PC-3 (cell line): ENCODE data around the gene AIM2. TPM values are rescaled to one million over a fixed set of nuclear protein-coding genes. Genes with fewer than 3 reads are reported as not detected.

Experiments used
- ATAC-seq: fragments of 200-7000 bp; cut with Tn5 transposase; 2 replicates; pipeline ENCODE4 v1.9.1; 2020; ENCODE audit warnings: mild to moderate bottlenecking, moderate library complexity
- BruUV-seq: library from RNA; stranded (reverse); fragments of 400-500 nt; replicated peaks from 2 replicates; lab custom pipeline; 2021; lab: Mats Ljungman, UMichigan
- CTCF ChIA-PET: fragments of 300-600 bp; sonication (Branson Sonifier 250); formaldehyde crosslinking; loops from one replicate; lab custom pipeline; 2022; ENCODE audit warnings: antibody characterized with exemption; lab: Charles Lee
- POLR2A ChIA-PET: fragments of 300-600 bp; sonication (Branson Sonifier 250); formaldehyde crosslinking; loops from one replicate; lab custom pipeline; 2022; ENCODE audit warnings: antibody characterized with exemption; ENCODE audit not compliant: unreplicated experiment; lab: Charles Lee
- DNase-seq: peaks from one replicate; pipeline ENCODE4 v3.0.0-alpha.2; 2015
- H2AFZ ChIP-seq: fragments of 300-600 bp; sonication (generic); 2 replicates; pipeline ENCODE4 v1.6.0; 2016; ENCODE audit warnings: antibody characterized with exemption, low read length
- H3F3A ChIP-seq: fragments of 300-600 bp; sonication (generic); one replicate; pipeline ENCODE4 v1.6.0; 2017; ENCODE audit warnings: antibody characterized with exemption, low read length, control low read depth, mild to moderate bottlenecking; ENCODE audit not compliant: unreplicated experiment
- H3K27ac ChIP-seq: fragments of 300-600 bp; sonication (generic); 2 replicates; pipeline ENCODE4 v1.5.1; 2016; ENCODE audit warnings: mild to moderate bottlenecking, low read length
- H3K27me3 ChIP-seq: fragments of 300-600 bp; sonication (generic); 2 replicates; pipeline ENCODE4 v1.6.1; 2016; ENCODE audit warnings: low read length, mixed read lengths
- H3K36me3 ChIP-seq: fragments of 300-600 bp; sonication (generic); 2 replicates; pipeline ENCODE4 v1.6.1; 2016; ENCODE audit warnings: low read depth, mixed run types, low read length, mixed read lengths
- H3K4me1 ChIP-seq: fragments of 300-600 bp; sonication (generic); 2 replicates; pipeline ENCODE4 v1.5.1; 2016; ENCODE audit warnings: low read length; ENCODE audit not compliant: insufficient read depth
- H3K4me2 ChIP-seq: fragments of 300-600 bp; sonication (generic); 2 replicates; pipeline ENCODE4 v1.6.0; 2016; ENCODE audit warnings: low read length
- H3K4me3 ChIP-seq: fragments of 300-600 bp; sonication (generic); 2 replicates; pipeline ENCODE4 v1.5.1; 2016; ENCODE audit warnings: mild to moderate bottlenecking, low read length, mixed read lengths
- H3K79me2 ChIP-seq: fragments of 300-600 bp; sonication (generic); 2 replicates; pipeline ENCODE4 v1.6.1; 2017; ENCODE audit warnings: low read length, mixed read lengths
- H3K9ac ChIP-seq: fragments of 300-600 bp; sonication (generic); 2 replicates; pipeline ENCODE4 v1.6.0; 2016; ENCODE audit warnings: mild to moderate bottlenecking, low read length
- H3K9me2 ChIP-seq: fragments of 300-600 bp; sonication (generic); replicated peaks from 2 replicates; pipeline ENCODE4 v1.6.1; 2016; ENCODE audit warnings: mixed run types, low read length, mixed read lengths
- H3K9me3 ChIP-seq: fragments of 300-600 bp; sonication (generic); 2 replicates; pipeline ENCODE4 v1.6.1; 2016; ENCODE audit warnings: low read length, mixed read lengths
- H4K20me1 ChIP-seq: fragments of 300-600 bp; sonication (generic); 2 replicates; pipeline ENCODE4 v1.6.1; 2016; ENCODE audit warnings: low read length, mixed read lengths
- EZH2 ChIP-seq: fragments of 300-600 bp; sonication (generic); IDR thresholded peaks from one replicate; pipeline ENCODE4 v1.6.1; 2017; ENCODE audit warnings: antibody characterized with exemption, mild to moderate bottlenecking, low read length; ENCODE audit not compliant: unreplicated experiment
- EZH2phosphoT487 ChIP-seq: fragments of 300-600 bp; sonication (generic); IDR thresholded peaks from 2 replicates; pipeline ENCODE4 v1.6.1; 2018; ENCODE audit warnings: mild to moderate bottlenecking, antibody characterized with exemption, low read length, borderline replicate concordance
- intact Hi-C: fragments of 100-400 bp; cut with micrococcal nuclease; formaldehyde crosslinking; loops from 2 replicates; pipeline ENCODE4 v1.9.0; 2023
- total RNA-seq: library from RNA; depleted of rRNA; stranded (reverse); fragments of >200 nt; gene quantifications from 2 replicates; pipeline ENCODE4 v1.2.3, GENCODE V29; 2014; rRNA removed
- TF ChIP-seq, protein P1 (sequence below): fragments of 300-600 bp; sonication (generic); conservative IDR thresholded peaks from 2 replicates; pipeline ENCODE4 v1.5.1; 2017; ENCODE audit warnings: antibody characterized with exemption, low read depth, mild to moderate bottlenecking, low read length

AIM2 gene
- total RNA-seq, 1 experiment from 2014 or later = not detected

DNA sequence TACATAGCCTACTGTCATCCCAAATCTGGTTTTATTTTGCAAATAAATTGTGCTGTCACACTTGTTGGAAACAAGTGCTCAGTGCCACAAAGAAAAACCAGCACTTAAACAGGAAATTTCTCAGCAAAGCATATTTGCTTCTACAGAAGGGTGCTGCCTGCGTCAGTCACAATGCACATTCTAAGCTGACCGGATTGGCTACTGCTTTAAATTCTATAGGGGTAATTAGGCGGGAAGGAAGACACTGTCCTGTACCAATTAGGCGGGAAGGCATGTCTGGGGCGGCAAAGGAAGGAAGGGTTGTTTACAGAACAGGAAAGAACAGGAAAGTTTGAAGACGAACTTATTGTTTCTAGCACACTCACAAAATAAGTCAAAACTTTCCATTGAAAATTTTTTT lies 64.1 kb downstream of the AIM2 start:
- Histone ChIP-seq H3K4me1 (0 out of 2 replicates have a peak, but pooled peaks cover 3% of the 10 kb centered on the region), H3K27ac (no peak overlapping the region), H3K4me2 (no peak overlapping the region), H3K9me2 (no peaks in the 10 kb centered on the region), H3K9ac (no peak overlapping the region), H2AFZ (no peak overlapping the region), H3F3A (no peaks in the 10 kb centered on the region), H4K20me1 (no peaks in the 10 kb centered on the region), H3K4me3 (no peak overlapping the region), H3K27me3 (no peaks in the 10 kb centered on the region), H3K9me3 (no peaks in the 10 kb centered on the region), H3K79me2 (no peaks in the 10 kb centered on the region), H3K36me3 (no peaks in the 10 kb centered on the region)
- ChIA-PET CTCF (no interaction called here), POLR2A (no interaction called here)
- TF ChIP-seq EZH2 = no peak
- TF ChIP-seq EZH2phosphoT487 = no peak
- TF ChIP-seq, protein P1, sequence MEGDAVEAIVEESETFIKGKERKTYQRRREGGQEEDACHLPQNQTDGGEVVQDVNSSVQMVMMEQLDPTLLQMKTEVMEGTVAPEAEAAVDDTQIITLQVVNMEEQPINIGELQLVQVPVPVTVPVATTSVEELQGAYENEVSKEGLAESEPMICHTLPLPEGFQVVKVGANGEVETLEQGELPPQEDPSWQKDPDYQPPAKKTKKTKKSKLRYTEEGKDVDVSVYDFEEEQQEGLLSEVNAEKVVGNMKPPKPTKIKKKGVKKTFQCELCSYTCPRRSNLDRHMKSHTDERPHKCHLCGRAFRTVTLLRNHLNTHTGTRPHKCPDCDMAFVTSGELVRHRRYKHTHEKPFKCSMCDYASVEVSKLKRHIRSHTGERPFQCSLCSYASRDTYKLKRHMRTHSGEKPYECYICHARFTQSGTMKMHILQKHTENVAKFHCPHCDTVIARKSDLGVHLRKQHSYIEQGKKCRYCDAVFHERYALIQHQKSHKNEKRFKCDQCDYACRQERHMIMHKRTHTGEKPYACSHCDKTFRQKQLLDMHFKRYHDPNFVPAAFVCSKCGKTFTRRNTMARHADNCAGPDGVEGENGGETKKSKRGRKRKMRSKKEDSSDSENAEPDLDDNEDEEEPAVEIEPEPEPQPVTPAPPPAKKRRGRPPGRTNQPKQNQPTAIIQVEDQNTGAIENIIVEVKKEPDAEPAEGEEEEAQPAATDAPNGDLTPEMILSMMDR = no peak
- intact Hi-C loops = loop anchor here (5.0 kb wide), 1 partner anchor 45 kb away; no protein-coding TSS in a partner anchor
- no peak for ATAC-seq
- no peak for DNase-seq
- no TSS peak for BruUV-seq

Other genes with a start within 250 kb of the AIM2 start
- gene MNDA, start 245.4 kb downstream of the AIM2 start, total RNA-seq = not detected in 2 replicates
- gene PYHIN1, start 145.2 kb downstream of the AIM2 start, total RNA-seq = not detected in 2 replicates
- 0.98 and 1.3 TPM in 2 replicates for gene IFI16, start 66.9 kb downstream of the AIM2 start, total RNA-seq
- not detected in 2 replicates for gene CADM3, start 94.8 kb upstream of the AIM2 start, total RNA-seq
- not detected in 2 replicates for gene ACKR1, start 128.1 kb upstream of the AIM2 start, total RNA-seq
- gene FCER1A, start 225.6 kb upstream of the AIM2 start, total RNA-seq = not detected in 2 replicates